HEK293 (cell line): ENCODE results near the gene GRK7.

Source experiments
- FEZF1 ChIP-seq: fragments of 450-650 bp; formaldehyde crosslinking; IDR thresholded peaks from 2 replicates; pipeline ENCODE4 v1.5.1; 2016; ENCODE audit warnings: missing biosample characterization, missing genetic modification characterization
- KLF1 ChIP-seq: fragments of 450-650 bp; formaldehyde crosslinking; IDR thresholded peaks from 2 replicates; pipeline ENCODE4 v1.5.1; 2016; ENCODE audit warnings: missing biosample characterization, missing genetic modification characterization
- SCRT1 ChIP-seq: fragments of 450-650 bp; formaldehyde crosslinking; IDR thresholded peaks from 2 replicates; pipeline ENCODE4 v1.5.1; 2016; ENCODE audit warnings: missing biosample characterization, missing genetic modification characterization, borderline replicate concordance
- TCF7L2 ChIP-seq: IDR thresholded peaks from 2 replicates; pipeline ENCODE4 v1.6.1; 2011; ENCODE audit warnings: low read depth, mild to moderate bottlenecking, inconsistent platforms, low read length, moderate library complexity, borderline replicate concordance
- YY1 ChIP-seq: fragments of 450-650 bp; formaldehyde crosslinking; IDR thresholded peaks from 2 replicates; pipeline ENCODE4 v1.5.1; 2018; ENCODE audit warnings: missing biosample characterization, missing genetic modification characterization
- ZNF521 ChIP-seq: fragments of 450-650 bp; formaldehyde crosslinking; IDR thresholded peaks from 2 replicates; pipeline ENCODE4 v1.5.1; 2017; ENCODE audit warnings: missing biosample characterization, mild to moderate bottlenecking, missing genetic modification characterization
- ZNF777 ChIP-seq: fragments of 450-650 bp; formaldehyde crosslinking; IDR thresholded peaks from 2 replicates; pipeline ENCODE4 v1.5.1; 2017; ENCODE audit warnings: missing biosample characterization, missing genetic modification characterization, borderline replicate concordance
- TF ChIP-seq, protein P1 (sequence below): fragments of 450-650 bp; formaldehyde crosslinking; IDR thresholded peaks from 2 replicates; pipeline ENCODE4 v1.5.1; 2016; ENCODE audit warnings: missing biosample characterization, missing genetic modification characterization
- TF ChIP-seq, protein P2 (sequence below): fragments of 450-650 bp; formaldehyde crosslinking; IDR thresholded peaks from 2 replicates; pipeline ENCODE4 v1.5.1; 2017; ENCODE audit warnings: missing biosample characterization, mild to moderate bottlenecking, missing genetic modification characterization, moderate library complexity
- TF ChIP-seq, protein P3 (sequence below): fragments of 450-650 bp; formaldehyde crosslinking; IDR thresholded peaks from 2 replicates; pipeline ENCODE4 v1.5.1; 2016; ENCODE audit warnings: missing biosample characterization, missing genetic modification characterization
- TF ChIP-seq, protein P4 (sequence below): fragments of 450-650 bp; IDR thresholded peaks from 2 replicates; pipeline ENCODE4 v1.5.1; 2018; ENCODE audit warnings: missing biosample characterization, missing genetic modification characterization
- TF ChIP-seq, protein P5 (sequence below): sonication (generic); formaldehyde crosslinking; IDR thresholded peaks from 2 replicates; pipeline ENCODE4 v1.8.1; 2022; ENCODE audit warnings: mild to moderate bottlenecking, moderate library complexity, missing genetic modification reagents
- TF ChIP-seq, protein P6 (sequence below): fragments of 450-650 bp; formaldehyde crosslinking; IDR thresholded peaks from 2 replicates; pipeline ENCODE4 v1.5.1; 2016; ENCODE audit warnings: missing biosample characterization, missing genetic modification characterization

DNA sequence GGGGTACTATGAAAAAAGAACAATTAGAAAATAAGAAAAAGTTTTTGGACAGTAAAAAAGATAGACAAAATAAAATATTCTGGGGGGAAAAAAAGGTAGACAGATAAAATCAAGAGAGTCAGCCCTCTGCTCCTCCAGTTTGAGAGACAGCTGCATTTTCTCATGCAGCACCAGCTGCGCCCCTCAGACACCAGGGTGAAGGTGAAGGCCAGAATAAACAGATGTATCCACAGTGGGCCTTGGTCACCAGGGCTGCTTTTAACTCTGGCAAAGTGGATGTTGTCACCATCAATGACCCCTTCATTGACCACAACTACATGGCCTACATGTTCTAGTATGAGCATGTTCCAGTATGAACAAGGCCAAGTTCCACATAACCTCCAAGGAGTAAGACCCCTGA lies 39.0 kb upstream of the GRK7 start:
- TF ChIP-seq, protein P1, sequence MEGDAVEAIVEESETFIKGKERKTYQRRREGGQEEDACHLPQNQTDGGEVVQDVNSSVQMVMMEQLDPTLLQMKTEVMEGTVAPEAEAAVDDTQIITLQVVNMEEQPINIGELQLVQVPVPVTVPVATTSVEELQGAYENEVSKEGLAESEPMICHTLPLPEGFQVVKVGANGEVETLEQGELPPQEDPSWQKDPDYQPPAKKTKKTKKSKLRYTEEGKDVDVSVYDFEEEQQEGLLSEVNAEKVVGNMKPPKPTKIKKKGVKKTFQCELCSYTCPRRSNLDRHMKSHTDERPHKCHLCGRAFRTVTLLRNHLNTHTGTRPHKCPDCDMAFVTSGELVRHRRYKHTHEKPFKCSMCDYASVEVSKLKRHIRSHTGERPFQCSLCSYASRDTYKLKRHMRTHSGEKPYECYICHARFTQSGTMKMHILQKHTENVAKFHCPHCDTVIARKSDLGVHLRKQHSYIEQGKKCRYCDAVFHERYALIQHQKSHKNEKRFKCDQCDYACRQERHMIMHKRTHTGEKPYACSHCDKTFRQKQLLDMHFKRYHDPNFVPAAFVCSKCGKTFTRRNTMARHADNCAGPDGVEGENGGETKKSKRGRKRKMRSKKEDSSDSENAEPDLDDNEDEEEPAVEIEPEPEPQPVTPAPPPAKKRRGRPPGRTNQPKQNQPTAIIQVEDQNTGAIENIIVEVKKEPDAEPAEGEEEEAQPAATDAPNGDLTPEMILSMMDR = no peak
- TF ChIP-seq, protein P2, sequence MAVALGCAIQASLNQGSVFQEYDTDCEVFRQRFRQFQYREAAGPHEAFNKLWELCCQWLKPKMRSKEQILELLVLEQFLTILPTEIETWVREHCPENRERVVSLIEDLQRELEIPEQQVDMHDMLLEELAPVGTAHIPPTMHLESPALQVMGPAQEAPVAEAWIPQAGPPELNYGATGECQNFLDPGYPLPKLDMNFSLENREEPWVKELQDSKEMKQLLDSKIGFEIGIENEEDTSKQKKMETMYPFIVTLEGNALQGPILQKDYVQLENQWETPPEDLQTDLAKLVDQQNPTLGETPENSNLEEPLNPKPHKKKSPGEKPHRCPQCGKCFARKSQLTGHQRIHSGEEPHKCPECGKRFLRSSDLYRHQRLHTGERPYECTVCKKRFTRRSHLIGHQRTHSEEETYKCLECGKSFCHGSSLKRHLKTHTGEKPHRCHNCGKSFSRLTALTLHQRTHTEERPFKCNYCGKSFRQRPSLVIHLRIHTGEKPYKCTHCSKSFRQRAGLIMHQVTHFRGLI (tag by site-specific recombination) = no peak
- TF ChIP-seq KLF1 (no peak), YY1 (tag by site-specific recombination) (no peak), ZNF521 (tag by site-specific recombination) (no peak), TCF7L2 (no peak), ZNF777 (tag by site-specific recombination) (no peak), SCRT1 (tag by site-specific recombination) (no peak), FEZF1 (tag by site-specific recombination) (no peak)
- TF ChIP-seq, protein P3, sequence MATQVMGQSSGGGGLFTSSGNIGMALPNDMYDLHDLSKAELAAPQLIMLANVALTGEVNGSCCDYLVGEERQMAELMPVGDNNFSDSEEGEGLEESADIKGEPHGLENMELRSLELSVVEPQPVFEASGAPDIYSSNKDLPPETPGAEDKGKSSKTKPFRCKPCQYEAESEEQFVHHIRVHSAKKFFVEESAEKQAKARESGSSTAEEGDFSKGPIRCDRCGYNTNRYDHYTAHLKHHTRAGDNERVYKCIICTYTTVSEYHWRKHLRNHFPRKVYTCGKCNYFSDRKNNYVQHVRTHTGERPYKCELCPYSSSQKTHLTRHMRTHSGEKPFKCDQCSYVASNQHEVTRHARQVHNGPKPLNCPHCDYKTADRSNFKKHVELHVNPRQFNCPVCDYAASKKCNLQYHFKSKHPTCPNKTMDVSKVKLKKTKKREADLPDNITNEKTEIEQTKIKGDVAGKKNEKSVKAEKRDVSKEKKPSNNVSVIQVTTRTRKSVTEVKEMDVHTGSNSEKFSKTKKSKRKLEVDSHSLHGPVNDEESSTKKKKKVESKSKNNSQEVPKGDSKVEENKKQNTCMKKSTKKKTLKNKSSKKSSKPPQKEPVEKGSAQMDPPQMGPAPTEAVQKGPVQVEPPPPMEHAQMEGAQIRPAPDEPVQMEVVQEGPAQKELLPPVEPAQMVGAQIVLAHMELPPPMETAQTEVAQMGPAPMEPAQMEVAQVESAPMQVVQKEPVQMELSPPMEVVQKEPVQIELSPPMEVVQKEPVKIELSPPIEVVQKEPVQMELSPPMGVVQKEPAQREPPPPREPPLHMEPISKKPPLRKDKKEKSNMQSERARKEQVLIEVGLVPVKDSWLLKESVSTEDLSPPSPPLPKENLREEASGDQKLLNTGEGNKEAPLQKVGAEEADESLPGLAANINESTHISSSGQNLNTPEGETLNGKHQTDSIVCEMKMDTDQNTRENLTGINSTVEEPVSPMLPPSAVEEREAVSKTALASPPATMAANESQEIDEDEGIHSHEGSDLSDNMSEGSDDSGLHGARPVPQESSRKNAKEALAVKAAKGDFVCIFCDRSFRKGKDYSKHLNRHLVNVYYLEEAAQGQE = no peak
- TF ChIP-seq, protein P4, sequence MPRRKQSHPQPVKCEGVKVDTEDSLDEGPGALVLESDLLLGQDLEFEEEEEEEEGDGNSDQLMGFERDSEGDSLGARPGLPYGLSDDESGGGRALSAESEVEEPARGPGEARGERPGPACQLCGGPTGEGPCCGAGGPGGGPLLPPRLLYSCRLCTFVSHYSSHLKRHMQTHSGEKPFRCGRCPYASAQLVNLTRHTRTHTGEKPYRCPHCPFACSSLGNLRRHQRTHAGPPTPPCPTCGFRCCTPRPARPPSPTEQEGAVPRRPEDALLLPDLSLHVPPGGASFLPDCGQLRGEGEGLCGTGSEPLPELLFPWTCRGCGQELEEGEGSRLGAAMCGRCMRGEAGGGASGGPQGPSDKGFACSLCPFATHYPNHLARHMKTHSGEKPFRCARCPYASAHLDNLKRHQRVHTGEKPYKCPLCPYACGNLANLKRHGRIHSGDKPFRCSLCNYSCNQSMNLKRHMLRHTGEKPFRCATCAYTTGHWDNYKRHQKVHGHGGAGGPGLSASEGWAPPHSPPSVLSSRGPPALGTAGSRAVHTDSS (tag by site-specific recombination) = no peak
- TF ChIP-seq, protein P5, sequence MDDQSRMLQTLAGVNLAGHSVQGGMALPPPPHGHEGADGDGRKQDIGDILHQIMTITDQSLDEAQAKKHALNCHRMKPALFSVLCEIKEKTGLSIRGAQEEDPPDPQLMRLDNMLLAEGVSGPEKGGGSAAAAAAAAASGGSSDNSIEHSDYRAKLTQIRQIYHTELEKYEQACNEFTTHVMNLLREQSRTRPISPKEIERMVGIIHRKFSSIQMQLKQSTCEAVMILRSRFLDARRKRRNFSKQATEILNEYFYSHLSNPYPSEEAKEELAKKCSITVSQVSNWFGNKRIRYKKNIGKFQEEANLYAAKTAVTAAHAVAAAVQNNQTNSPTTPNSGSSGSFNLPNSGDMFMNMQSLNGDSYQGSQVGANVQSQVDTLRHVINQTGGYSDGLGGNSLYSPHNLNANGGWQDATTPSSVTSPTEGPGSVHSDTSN (CRISPR knock-in tag) = no peak
- TF ChIP-seq, protein P6, sequence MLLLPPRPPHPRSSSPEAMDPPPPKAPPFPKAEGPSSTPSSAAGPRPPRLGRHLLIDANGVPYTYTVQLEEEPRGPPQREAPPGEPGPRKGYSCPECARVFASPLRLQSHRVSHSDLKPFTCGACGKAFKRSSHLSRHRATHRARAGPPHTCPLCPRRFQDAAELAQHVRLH (tag by site-specific recombination) = no peak
